ENCODE data around the gene SLC2A5.

The SLC2A5 gene

GRCh38 chr1:9093581-9093980 lies 24.1 kb upstream of the SLC2A5 start:
- in situ Hi-C loops (cut with MboI; ENCODE audit: low sequenced_read_pairs): no loop called here

- in situ Hi-C loops (cut with MboI; ENCODE audit: low sequenced_read_pairs): no loop called here
Measured at GRCh38 chr1:9093091-9093490, 23.7 kb upstream of the SLC2A5 start.

GRCh38 chr1:9088807-9089206 lies 19.4 kb upstream of the SLC2A5 start:
- in situ Hi-C loops (cut with MboI; ENCODE audit: low sequenced_read_pairs): no loop called here

GRCh38 chr1:9087411-9088125 lies 18.1 kb upstream of the SLC2A5 start:
- in situ Hi-C loops (cut with MboI; ENCODE audit: low sequenced_read_pairs): no loop called here

GRCh38 chr1:9086796-9087195 lies 17.4 kb upstream of the SLC2A5 start:
- in situ Hi-C loops (cut with MboI; ENCODE audit: low sequenced_read_pairs): no loop called here

DNA sequence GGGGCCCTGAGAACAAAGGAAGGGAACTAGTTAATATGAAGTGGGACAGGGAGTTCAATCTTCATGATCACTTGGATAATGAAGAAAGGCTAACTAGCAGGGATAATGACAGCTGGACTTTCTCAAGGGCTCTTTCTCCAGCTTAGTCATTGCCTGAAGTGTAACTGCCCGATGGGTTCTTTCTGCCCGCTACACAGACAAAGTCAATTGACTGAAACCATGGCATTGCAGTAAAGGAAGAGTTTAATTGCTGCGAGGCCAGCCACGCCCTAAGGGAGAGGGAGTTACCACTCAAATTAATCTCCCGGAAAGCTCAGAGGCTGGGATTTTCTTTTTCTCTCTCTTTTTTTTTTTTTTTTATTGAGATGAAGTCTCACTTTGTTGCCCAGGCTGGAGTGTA lies 16.6 kb upstream of the SLC2A5 start:
- in situ Hi-C loops (cut with MboI; ENCODE audit: low sequenced_read_pairs): no loop called here

- in situ Hi-C loops (cut with MboI; ENCODE audit: low sequenced_read_pairs): no loop called here
Measured at GRCh38 chr1:9085306-9085940, 16.0 kb upstream of the SLC2A5 start.

DNA sequence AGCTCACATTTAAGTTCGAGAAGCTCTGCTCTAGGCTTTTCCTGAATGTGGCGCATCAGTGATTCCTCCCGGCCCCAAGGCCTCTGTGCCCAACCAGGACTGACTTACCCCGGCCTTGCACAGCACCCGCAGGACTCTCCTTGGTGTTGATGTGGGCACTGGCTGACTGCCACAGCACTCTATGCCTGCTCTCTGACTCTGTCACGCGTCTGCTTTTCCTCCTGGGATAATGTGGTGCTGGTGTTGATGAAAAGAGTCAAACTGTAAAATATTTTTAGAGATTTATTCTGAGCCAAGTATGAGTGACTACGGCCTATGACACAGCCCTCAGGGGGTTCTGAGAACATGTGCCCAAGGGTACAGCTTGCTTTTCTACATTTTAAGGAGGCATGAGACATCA lies 15.5 kb upstream of the SLC2A5 start:
- in situ Hi-C loops (cut with MboI; ENCODE audit: low sequenced_read_pairs): no loop called here

DNA sequence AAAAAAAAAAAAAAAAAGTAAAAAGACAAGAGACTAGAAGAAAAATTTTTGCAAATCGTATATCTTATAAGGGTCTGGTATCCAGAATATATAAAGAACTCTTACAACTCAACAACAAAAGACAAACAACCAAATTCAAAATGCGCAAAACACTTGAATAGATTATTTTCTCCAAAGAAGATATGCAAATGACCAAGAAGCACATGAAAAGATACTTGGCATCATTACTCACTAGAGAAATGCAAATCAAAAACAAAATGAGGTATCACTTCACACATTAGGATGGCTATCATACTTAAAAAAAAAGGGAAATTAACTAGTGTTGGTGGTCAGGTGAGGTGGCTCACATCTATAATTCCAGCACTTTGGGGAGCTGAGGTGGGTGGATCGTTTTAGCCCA lies 12.0 kb upstream of the SLC2A5 start:
- in situ Hi-C loops (cut with MboI; ENCODE audit: low sequenced_read_pairs): no loop called here

DNA sequence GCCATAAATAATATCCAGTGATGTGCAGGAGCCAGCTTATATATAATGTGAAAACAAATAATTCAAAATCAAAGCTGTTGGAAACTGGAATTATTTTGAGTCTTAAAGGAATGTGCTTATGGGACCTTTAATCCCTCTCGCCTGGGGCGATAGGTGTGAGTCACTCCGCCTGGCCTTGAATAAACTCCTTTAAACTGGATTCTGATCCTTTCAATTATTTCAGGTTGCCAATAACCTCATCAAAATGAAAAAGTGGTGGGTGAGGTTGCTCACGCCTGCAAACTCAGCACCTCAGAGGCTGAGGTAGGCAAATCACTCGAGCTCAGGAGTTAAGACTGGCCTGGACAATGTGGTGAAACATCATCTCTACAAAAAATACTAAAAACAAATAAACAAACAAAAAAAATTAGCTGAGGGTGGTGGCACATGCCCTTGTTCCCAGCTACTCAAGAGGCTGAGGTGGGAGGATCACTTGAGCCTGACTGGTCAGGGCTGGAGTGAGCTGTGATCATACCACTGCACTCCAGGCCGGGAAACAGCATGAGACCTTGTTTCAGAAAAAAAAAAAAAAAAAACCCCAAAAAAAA lies 11.4 kb upstream of the SLC2A5 start:
- in situ Hi-C loops (cut with MboI; ENCODE audit: low sequenced_read_pairs): no loop called here

DNA sequence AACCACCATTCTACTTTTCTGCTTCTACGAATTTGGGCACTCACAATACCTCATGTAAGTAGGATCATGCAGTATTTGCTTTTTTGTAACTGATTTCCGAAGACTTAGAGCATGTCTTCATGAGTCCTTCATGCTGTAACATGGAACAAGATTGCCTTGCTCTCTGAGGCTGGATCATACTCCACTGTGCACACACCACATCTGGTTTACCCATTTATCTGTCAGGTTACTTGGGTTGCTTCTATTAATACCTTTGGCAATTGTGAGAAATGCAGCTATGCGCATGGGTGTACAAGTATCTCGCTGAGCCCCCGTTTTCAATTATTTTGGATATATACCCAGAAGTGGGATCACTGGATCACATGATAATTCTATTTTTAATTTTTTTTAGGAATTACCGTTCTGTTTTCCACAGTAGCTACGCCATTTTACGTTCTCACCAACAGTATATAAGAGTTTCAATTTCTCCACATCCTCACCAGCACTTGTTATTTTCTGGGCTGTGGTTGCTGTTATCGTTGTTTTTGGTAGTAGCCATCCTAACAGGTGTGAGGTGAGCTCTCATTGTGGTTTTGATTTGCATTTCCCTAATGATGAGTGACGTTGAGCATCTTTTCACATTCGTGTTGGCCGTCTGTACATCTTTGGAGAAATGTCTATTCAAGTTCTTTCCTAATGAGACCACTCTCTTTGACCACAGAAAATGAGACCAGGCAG lies 10.7 kb upstream of the SLC2A5 start:
- in situ Hi-C loops (cut with MboI; ENCODE audit: low sequenced_read_pairs): no loop called here

GRCh38 chr1:9078752-9079500 lies 9.5 kb upstream of the SLC2A5 start:
- in situ Hi-C loops (cut with MboI; ENCODE audit: low sequenced_read_pairs): no loop called here

DNA sequence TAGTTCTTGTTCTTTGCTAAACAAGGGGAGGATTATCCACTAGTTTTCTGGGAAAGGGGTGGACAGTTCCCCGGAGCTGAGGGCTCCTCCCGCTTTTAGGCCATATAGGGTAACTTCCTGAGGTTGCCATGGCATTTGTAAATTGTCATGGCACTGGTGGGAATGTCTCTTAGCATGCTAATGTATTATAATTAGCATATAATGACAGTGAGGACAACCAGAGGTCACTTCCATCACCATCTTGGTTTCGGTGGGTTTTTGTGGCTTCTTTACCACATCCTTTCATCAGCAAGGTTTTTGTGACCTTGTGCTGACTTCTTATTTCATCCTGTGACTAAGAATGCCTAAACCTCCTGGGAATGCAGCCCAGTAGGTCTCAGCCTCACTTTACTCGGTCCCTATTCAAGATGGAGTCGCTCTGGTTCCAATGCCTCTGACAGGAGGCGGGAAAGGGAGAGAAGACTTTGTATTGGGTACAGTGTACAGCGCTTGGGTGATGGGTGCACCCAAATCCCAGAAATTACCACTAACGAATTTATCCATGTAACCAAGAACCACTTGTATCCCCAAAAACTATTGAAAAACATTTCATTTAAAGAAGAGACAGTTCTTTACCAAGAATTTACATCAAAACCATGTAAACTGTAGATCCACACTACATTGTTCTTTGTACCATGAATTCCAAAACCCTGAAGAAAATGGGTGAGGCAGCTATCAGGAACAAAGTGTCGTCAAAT lies 8.7 kb upstream of the SLC2A5 start:
- in situ Hi-C loops (cut with MboI; ENCODE audit: low sequenced_read_pairs): no loop called here

- in situ Hi-C loops (cut with MboI; ENCODE audit: low sequenced_read_pairs): no loop called here
Measured at GRCh38 chr1:9075022-9075421, 5.6 kb upstream of the SLC2A5 start.

DNA sequence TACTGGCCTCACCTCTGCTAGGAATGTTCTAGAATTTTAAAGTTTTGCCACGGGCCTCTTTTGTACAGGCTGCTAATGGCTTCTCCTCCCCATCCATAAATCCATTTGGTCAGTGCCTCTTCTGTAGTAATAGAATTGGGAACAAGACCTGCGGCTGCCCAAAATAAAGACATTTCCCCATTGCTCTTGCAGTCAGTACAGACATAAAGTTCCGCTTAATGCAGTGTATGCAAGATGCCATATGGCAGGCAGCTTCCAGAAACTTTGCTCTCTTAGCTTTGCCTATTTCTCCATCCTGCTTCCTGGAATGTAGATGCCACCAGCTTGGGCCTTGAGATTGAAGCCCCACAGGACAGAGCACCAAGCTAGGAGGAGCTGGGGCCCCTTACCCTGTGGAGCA lies 3.7 kb upstream of the SLC2A5 start:
- in situ Hi-C loops (cut with MboI; ENCODE audit: low sequenced_read_pairs): no loop called here

DNA sequence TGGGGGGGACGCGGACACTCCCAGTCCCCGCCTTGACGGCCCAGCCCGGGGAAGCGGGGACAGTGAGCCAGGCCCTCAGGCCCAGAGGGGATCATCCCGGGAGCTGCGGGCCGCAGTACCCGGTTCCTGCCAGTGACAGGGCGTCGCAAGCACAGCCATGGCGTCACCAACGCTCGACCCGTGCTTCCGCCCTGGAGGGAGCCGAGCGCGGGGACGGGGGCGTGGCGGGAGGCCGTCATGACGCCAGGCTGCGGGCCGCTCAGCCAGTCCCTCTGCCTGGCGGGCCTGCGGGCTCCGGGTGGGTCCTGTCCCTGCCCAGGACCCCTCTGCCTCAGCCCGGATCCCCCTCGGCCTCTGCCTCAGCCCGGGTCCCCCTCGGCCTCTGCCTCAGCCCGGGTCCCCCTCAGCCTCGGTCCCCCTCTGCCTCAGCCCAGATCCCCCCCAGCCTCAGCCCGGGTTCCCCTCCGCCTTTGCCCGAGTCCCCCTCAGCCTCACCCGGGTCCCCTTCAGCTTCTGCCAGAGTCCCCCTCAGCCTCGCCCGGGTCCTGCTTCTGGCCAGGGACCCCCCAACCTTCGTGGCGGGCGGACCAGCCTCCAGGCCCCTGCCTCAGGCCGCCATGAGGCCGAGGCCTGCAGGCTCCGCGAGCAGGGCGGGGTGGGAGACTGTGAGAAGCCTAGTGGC lies 2.3 kb upstream of the SLC2A5 start:
- in situ Hi-C loops (cut with MboI; ENCODE audit: low sequenced_read_pairs): no loop called here

- in situ Hi-C loops (cut with MboI; ENCODE audit: low sequenced_read_pairs): no loop called here
Measured at GRCh38 chr1:9070486-9070885, 1.1 kb upstream of the SLC2A5 start.

DNA sequence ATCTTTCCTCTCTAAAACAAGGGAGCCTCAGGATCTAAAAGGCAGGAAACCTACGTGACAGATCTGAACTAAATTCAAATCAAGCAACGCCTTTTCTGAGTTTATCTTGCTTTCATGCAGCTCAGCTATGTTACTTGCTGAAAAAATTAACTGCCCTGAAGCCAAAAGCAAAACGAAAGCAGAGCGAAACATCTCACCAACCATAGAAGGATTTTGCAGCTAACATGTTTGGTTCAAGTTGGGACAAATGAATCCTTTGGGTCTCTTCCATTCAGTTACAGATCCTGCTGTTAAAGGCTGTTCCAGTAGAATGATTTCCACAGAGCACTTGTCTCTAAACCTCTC lies 482 bp downstream of the SLC2A5 start:
- in situ Hi-C loops (cut with MboI; ENCODE audit: low sequenced_read_pairs): no loop called here

- in situ Hi-C loops (cut with MboI; ENCODE audit: low sequenced_read_pairs): no loop called here
Measured at GRCh38 chr1:9066945-9067807, 2.3 kb downstream of the SLC2A5 start.
